ENCODE measurements around the gene CUBN. TPM values are rescaled to one million over a fixed set of nuclear protein-coding genes. Genes with fewer than 3 reads are reported as not detected.

CUBN gene
- total and polyA plus RNA-seq, 9 of the 15 experiments (the other 6 are each of a cell fraction or from before 2014, with no cell fraction given): 0.04 to 0.33 (median 0.09) TPM

- no peaks in the 10 kb centered on the region for H4K20me1 ChIP-seq (replicated peaks; ENCODE audit: control insufficient read depth, insufficient read depth, low read length)
- H3K9ac ChIP-seq (ENCODE audit: insufficient read depth in 1 of 2, low read depth in 2 of 2, low read length in 2 of 2): no peak overlapping the region
- in situ Hi-C loops (cut with MboI): loop anchor here (25.0 kb wide), 1 partner anchor 1361 kb away; no protein-coding TSS in a partner anchor
- no peaks in the 10 kb centered on the region for H3K4me1 ChIP-seq (replicated peaks in 1 of 2; ENCODE audit: control insufficient read depth in 2 of 2, insufficient read depth in 2 of 2, low read length in 2 of 2)
- H3K9me1 ChIP-seq (ENCODE audit: control insufficient read depth, insufficient read depth, low read length): no peaks in the 10 kb centered on the region
- no peak for DNase-seq (ENCODE audit: extremely low read depth in 1 of 4, low spot score in 3 of 4)
- no peak overlapping the region for H3K4me2 ChIP-seq (ENCODE audit: insufficient read depth, low read length)
- POLR2A ChIA-PET: no interaction called here
- H3K36me3 ChIP-seq (ENCODE audit: control insufficient read depth, insufficient read depth, low read length): no peaks in the 10 kb centered on the region
- H3K27ac ChIP-seq (ENCODE audit: extremely low read depth, low read depth, low read length): no peak overlapping the region
- no peak for FAIRE-seq
- BruUV-seq (replicated peaks): no TSS peak
- no peaks in the 10 kb centered on the region for H3K27me3 ChIP-seq (ENCODE audit: control insufficient read depth in 2 of 2, insufficient read depth in 2 of 2, low read length in 2 of 2)
- intact Hi-C loops (cut with micrococcal nuclease): no loop called here
- ATAC-seq: no peak
- H2AFZ ChIP-seq (ENCODE audit: low read depth, low read length): no peak overlapping the region
- no peak overlapping the region for H3K4me3 ChIP-seq
- H3K79me2 ChIP-seq (ENCODE audit: control insufficient read depth, insufficient read depth, low read length): 0 out of 3 replicates have a peak, but pooled peaks cover 4% of the 10 kb centered on the region
- CTCF ChIA-PET (ENCODE audit: low intra/inter-chr PET ratio): no interaction called here
- TF ChIP-seq SMAD2 (IDR thresholded peaks at IDR 0.05; ENCODE audit: low read depth, low read length) (no peak), ZNF609 (CRISPR knock-in tag; IDR thresholded peaks at IDR 0.05; ENCODE audit: borderline replicate concordance) (no peak), CREB5 (CRISPR knock-in tag; IDR thresholded peaks at IDR 0.05) (no peak), STAG1 (CRISPR knock-in tag; IDR thresholded peaks at IDR 0.05; ENCODE audit: borderline replicate concordance) (no peak), FUS (optimal IDR thresholded peaks at IDR 0.05; ENCODE audit: low read depth, low read length) (no peak), ZSCAN32 (CRISPR knock-in tag; IDR thresholded peaks at IDR 0.05) (no peak), NFXL1 (CRISPR knock-in tag; IDR thresholded peaks at IDR 0.05) (no peak), ZNF354B (CRISPR knock-in tag; IDR thresholded peaks at IDR 0.05) (no peak), ZNF436 (CRISPR knock-in tag; IDR thresholded peaks at IDR 0.05) (no peak), CEBPG (CRISPR knock-in tag; IDR thresholded peaks at IDR 0.05) (no peak), CEBPG (tag; conservative IDR thresholded peaks at IDR 0.05 in 1 of 2, IDR thresholded peaks at IDR 0.05 in 1 of 2) (no peak), ILF3 (IDR thresholded peaks at IDR 0.05; ENCODE audit: borderline replicate concordance) (no peak), MYNN (IDR thresholded peaks at IDR 0.05) (no peak), MYNN (CRISPR knock-in tag; IDR thresholded peaks at IDR 0.05) (no peak), SMARCA5 (IDR thresholded peaks at IDR 0.05) (no peak), HNRNPK (IDR thresholded peaks at IDR 0.05; ENCODE audit: low read depth, low read length, poor library complexity, severe bottlenecking) (no peak), TAF15 (IDR thresholded peaks at IDR 0.05; ENCODE audit: low read depth, low read length) (no peak), U2AF1 (optimal IDR thresholded peaks at IDR 0.05; ENCODE audit: low read depth, low read length) (no peak), ZNF583 (CRISPR knock-in tag; IDR thresholded peaks at IDR 0.05) (no peak), NR3C1 (CRISPR knock-in tag; IDR thresholded peaks at IDR 0.05) (no peak), BRD4 (IDR thresholded peaks at IDR 0.05) (no peak)
- WGBS (ENCODE audit: insufficient coverage, low coverage, missing lambda C conversion rate): 48% methylated on average over 5 of the region's 5 CpGs
- H3K9me3 ChIP-seq (replicated peaks; ENCODE audit: control insufficient read depth, insufficient read depth, low read depth, low read length): no peaks in the 10 kb centered on the region
Observed at GRCh38 chr10:16798571-16798970, 331.0 kb downstream of the CUBN start.

Data from K562 (cell line).